Keratinocyte (primary cell): ENCODE measurements around the gene LHX5.

Experiments used
- CTCF ChIP-seq, 3 experiments: IDR thresholded peaks in 1 of 3; conservative IDR thresholded peaks in 1 of 3; optimal IDR thresholded peaks in 1 of 3; 2 replicates in 2 of 3; 3 replicates in 1 of 3; pipeline versions ENCODE3 to v1.5.1; 2011; ENCODE audit warnings: low read length in 3 of 3, mild to moderate bottlenecking in 3 of 3, moderate library complexity in 2 of 3, control low read depth in 1 of 3, inconsistent platforms in 1 of 3; ENCODE audit not compliant: insufficient read depth in 2 of 3; ENCODE audit errors: extremely low read depth in 1 of 3
- EZH2 ChIP-seq: IDR thresholded peaks from one replicate; pipeline ENCODE4 v1.6.1; 2012; ENCODE audit warnings: inconsistent platforms, mild to moderate bottlenecking, low read length, moderate library complexity

- TF ChIP-seq EZH2 (no peak), CTCF (optimal IDR thresholded peaks at IDR 0.05 in 1 of 3, IDR thresholded peaks at IDR 0.05 in 1 of 3, conservative IDR thresholded peaks at IDR 0.05 in 1 of 3; ENCODE audit: extremely low read depth in 1 of 3, insufficient read depth in 2 of 3, low read length in 3 of 3) (no peak)
Observed at GRCh38 chr12:113468365-113469223, 3.1 kb downstream of the LHX5 start.
